GM10248 (cell line): ENCODE measurements around the gene GOLIM4.

Source experiments
- CTCF ChIA-PET: fragments of 300-600 bp; sonication (Branson Sonifier 250); formaldehyde crosslinking; extraction: SDS; loops from one replicate; lab custom pipeline; 2021; ENCODE audit warnings: antibody characterized with exemption; lab: Yijun Ruan, JAX
- POLR2A ChIA-PET: fragments of 350-650 bp; sonication (Branson Sonifier 250); formaldehyde crosslinking; extraction: SDS; loops from one replicate; lab custom pipeline; 2020; ENCODE audit warnings: antibody characterized with exemption; lab: Yijun Ruan, JAX
- DNase-seq: peaks from one replicate; pipeline ENCODE4 v3.0.0; 2012; ENCODE audit errors: extremely low spot score
- CTCF ChIP-seq: IDR thresholded peaks from 2 replicates; pipeline ENCODE4 v1.5.1; 2012; ENCODE audit warnings: mild to moderate bottlenecking, low read depth; ENCODE audit errors: extremely low read depth, missing control alignments, control extremely low read depth

The GOLIM4 gene

GRCh38 chr3:167972502-167972901, 123.2 kb downstream of the GOLIM4 start:
- CTCF ChIA-PET, result interaction anchor here (0.9 to 3.8 kb wide), 2 partner anchors 10 to 18 kb away, joined by 3 to 16 read pairs; no protein-coding TSS in a partner anchor

GRCh38 chr3:167969548-167969947, 126.2 kb downstream of the GOLIM4 start:
- no peak for DNase-seq
- ChIA-PET POLR2A (no interaction called here), CTCF (no interaction called here)
- TF ChIP-seq CTCF, result no peak

More at GRCh38 chr3:167972502-167972901, 123.2 kb downstream of the GOLIM4 start:
- DNase-seq, result no peak
- POLR2A ChIA-PET, result no interaction called here
- TF ChIP-seq CTCF, result no peak

- ChIA-PET CTCF (no interaction called here), POLR2A (no interaction called here)
- no peak for DNase-seq
- no peak for TF ChIP-seq CTCF
Observed at GRCh38 chr3:167967257-167968036, 128.3 kb downstream of the GOLIM4 start.
